ENCODE measurements around the gene TCF4. TPM values are rescaled to one million over a fixed set of nuclear protein-coding genes. Genes with fewer than 3 reads are reported as not detected.

TCF4 gene
- total RNA-seq, 4 donors from 2014 or later = 58.0 to 84.3 (median 68.1) TPM

DNA sequence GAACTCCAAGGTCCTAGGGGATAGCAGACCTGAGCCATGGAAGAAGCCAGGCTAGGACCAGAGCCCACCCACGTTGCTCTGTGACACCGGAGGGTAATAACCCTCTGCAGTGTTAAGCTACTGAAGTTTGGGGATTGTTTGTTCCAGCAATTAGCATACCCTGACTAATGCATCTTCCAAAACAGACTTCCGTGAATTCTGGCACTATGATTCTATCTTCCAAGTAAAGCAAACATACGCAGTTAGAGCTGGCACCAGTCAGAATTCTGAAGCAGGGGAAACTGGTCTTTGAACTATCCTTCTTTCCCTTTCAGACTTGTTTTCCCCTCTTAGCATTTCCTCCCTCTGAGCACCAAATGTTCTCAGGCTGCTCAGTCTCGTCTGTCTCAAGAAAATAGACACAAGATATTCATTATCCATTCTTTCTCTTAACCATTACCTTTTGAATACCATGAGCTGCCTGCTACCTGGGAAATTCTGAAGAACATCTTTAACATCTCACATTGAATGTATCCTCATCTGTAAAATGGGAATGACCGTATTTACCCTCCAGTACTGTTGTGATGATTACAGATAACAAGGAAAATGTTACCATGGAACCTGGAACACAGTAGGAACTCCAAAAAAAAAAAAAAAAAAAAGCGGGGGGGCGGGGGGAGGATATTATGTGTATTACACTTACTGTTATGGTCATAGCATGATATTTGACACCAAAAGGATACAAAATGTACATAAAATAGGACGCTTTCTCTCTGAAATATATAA, 108.2 kb downstream of the TCF4 start:
- no peak for TF ChIP-seq POLR2A (IDR thresholded peaks at IDR 0.05; ENCODE audit: low read depth)
- peak in 1 of 2 donors; percentile 30 for TF ChIP-seq POLR2AphosphoS5 (IDR thresholded peaks at IDR 0.05)
- no peak for TF ChIP-seq EP300 (IDR thresholded peaks at IDR 0.05)
- no peaks in the 10 kb centered on the region for H3K36me3 ChIP-seq
- no peak for DNase-seq (ENCODE audit: extremely low spot score)
- H3K27me3 ChIP-seq = no peaks in the 10 kb centered on the region
- intact Hi-C loops (cut with DNase I) = loop anchor here (5.0 kb wide), 2 partner anchors 58 to 107 kb away; partner anchors contain the start of gene TCF4
- 94% methylated on average over 9 of the region's 9 CpGs for WGBS
- H3K9me3 ChIP-seq = no peaks in the 10 kb centered on the region
- H3K4me1 ChIP-seq = peaks cover 0 to 19% (median 13%) of the 10 kb centered on the region in 4 donors
- peak overlapping the region in 2 of 4 donors; percentile 4 to 31 for H3K27ac ChIP-seq (replicated peaks in 1 of 4)
- H3K4me3 ChIP-seq = no peak overlapping the region

- no peak for TF ChIP-seq POLR2AphosphoS5 (IDR thresholded peaks at IDR 0.05)
- TF ChIP-seq EP300 (IDR thresholded peaks at IDR 0.05) = no peak
- no peak for TF ChIP-seq POLR2A (IDR thresholded peaks at IDR 0.05; ENCODE audit: low read depth)
- TF ChIP-seq, protein P1, sequence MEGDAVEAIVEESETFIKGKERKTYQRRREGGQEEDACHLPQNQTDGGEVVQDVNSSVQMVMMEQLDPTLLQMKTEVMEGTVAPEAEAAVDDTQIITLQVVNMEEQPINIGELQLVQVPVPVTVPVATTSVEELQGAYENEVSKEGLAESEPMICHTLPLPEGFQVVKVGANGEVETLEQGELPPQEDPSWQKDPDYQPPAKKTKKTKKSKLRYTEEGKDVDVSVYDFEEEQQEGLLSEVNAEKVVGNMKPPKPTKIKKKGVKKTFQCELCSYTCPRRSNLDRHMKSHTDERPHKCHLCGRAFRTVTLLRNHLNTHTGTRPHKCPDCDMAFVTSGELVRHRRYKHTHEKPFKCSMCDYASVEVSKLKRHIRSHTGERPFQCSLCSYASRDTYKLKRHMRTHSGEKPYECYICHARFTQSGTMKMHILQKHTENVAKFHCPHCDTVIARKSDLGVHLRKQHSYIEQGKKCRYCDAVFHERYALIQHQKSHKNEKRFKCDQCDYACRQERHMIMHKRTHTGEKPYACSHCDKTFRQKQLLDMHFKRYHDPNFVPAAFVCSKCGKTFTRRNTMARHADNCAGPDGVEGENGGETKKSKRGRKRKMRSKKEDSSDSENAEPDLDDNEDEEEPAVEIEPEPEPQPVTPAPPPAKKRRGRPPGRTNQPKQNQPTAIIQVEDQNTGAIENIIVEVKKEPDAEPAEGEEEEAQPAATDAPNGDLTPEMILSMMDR (IDR thresholded peaks at IDR 0.05) = no peak
These were observed 110.0 kb downstream of the TCF4 start for GRCh38 chr18:55477860-55478581.

GRCh38 chr18:55477499-55477859, 110.5 kb downstream of the TCF4 start:
- no peaks in the 10 kb centered on the region for H3K27me3 ChIP-seq
- WGBS = 3% methylated on average over 4 of the region's 4 CpGs
- peak; percentile 37 to 52 for TF ChIP-seq POLR2AphosphoS5 (IDR thresholded peaks at IDR 0.05)
- TF ChIP-seq POLR2A (IDR thresholded peaks at IDR 0.05; ENCODE audit: low read depth) = no peak
- TF ChIP-seq EP300 (IDR thresholded peaks at IDR 0.05) = no peak
- TF ChIP-seq, protein P1 (IDR thresholded peaks at IDR 0.05) = peak in 1 of 3 experiments; percentile 46

More at GRCh38 chr18:55477860-55478581, 110.0 kb downstream of the TCF4 start:
- Histone ChIP-seq H3K27ac (replicated peaks in 1 of 4) (peak overlapping the region; percentile 75 to 80 (median 78)), H3K36me3 (no peaks in the 10 kb centered on the region), H3K4me1 (peaks cover 0 to 19% (median 13%) of the 10 kb centered on the region in 4 donors), H3K9me3 (no peaks in the 10 kb centered on the region), H3K4me3 (peak overlapping the region; percentile 45 to 65 (median 58)), H3K27me3 (no peaks in the 10 kb centered on the region)
- DNase-seq (ENCODE audit: extremely low spot score) = no peak
- 30% methylated on average over 8 of the region's 8 CpGs for WGBS
- intact Hi-C loops (cut with DNase I) = loop anchor here (5.0 kb wide), 2 partner anchors 56 to 109 kb away; partner anchors contain the start of gene TCF4

GRCh38 chr18:55475916-55476315, 112.1 kb downstream of the TCF4 start:
- peaks cover 0 to 19% (median 13%) of the 10 kb centered on the region in 4 donors for H3K4me1 ChIP-seq
- TF ChIP-seq POLR2AphosphoS5 (IDR thresholded peaks at IDR 0.05) (no peak), EP300 (IDR thresholded peaks at IDR 0.05) (no peak), POLR2A (IDR thresholded peaks at IDR 0.05; ENCODE audit: low read depth) (no peak)
- TF ChIP-seq, protein P1 (IDR thresholded peaks at IDR 0.05) = no peak
- intact Hi-C loops (cut with DNase I) = loop anchor here (5.0 kb wide), 2 partner anchors 54 to 111 kb away; partner anchors contain the start of gene TCF4
- H3K9me3 ChIP-seq = no peaks in the 10 kb centered on the region
- no peak overlapping the region for H3K4me3 ChIP-seq
- no peaks in the 10 kb centered on the region for H3K36me3 ChIP-seq
- 77% methylated on average over 1 of the region's 1 CpG for WGBS
- no peak for DNase-seq (ENCODE audit: extremely low spot score)
- H3K27ac ChIP-seq (replicated peaks in 1 of 4) = peak overlapping the region in 1 of 4 donors; percentile 75
- no peaks in the 10 kb centered on the region for H3K27me3 ChIP-seq

More at GRCh38 chr18:55477499-55477859, 110.5 kb downstream of the TCF4 start:
- H3K36me3 ChIP-seq = no peaks in the 10 kb centered on the region
- H3K4me1 ChIP-seq = peaks cover 0 to 19% (median 13%) of the 10 kb centered on the region in 4 donors
- peak overlapping the region; percentile 75 to 80 (median 78) for H3K27ac ChIP-seq (replicated peaks in 1 of 4)
- peak overlapping the region; percentile 45 to 65 (median 58) for H3K4me3 ChIP-seq
- H3K9me3 ChIP-seq = no peaks in the 10 kb centered on the region
- intact Hi-C loops (cut with DNase I) = loop anchor here (5.0 kb wide), 2 partner anchors 55 to 110 kb away; partner anchors contain the start of gene TCF4
- DNase-seq (ENCODE audit: extremely low spot score) = no peak
